HepG2 (cell line): ENCODE data around the gene HLA-F. TPM values are rescaled to one million over a fixed set of nuclear protein-coding genes. Genes with fewer than 3 reads are reported as not detected.
A peak's percentile ranks its signal among the peaks of the same experiment; 100 is the strongest.

ENCODE experiments used
- ATAC-seq: fragments of 200-7000 bp; cut with Tn5 transposase; 3 replicates; pipeline ENCODE4 v1.9.1; 2020; ENCODE audit warnings: mild to moderate bottlenecking, moderate library complexity
- BruUV-seq: library from RNA; stranded (reverse); fragments of 400-500 nt; replicated peaks from 2 replicates; lab custom pipeline; 2021; lab: Mats Ljungman, UMichigan
- CTCF ChIA-PET: fragments of 300-600 bp; formaldehyde crosslinking; extraction: SDS; loops from one replicate; lab custom pipeline; 2021; ENCODE audit warnings: low total read pairs, inconsistent platforms, low intra/inter-chr PET ratio; lab: Yijun Ruan, JAX
- POLR2A ChIA-PET: fragments of 350-600 bp; sonication (Branson Sonifier 250); formaldehyde crosslinking; loops from one replicate; lab custom pipeline; 2020; ENCODE audit warnings: antibody characterized with exemption, inconsistent platforms; lab: Yijun Ruan, JAX
- DNase-seq: peaks from one replicate; pipeline ENCODE4 v3.0.0-alpha.2; 2015; ENCODE audit warnings: low spot score
- FAIRE-seq: peaks from 3 replicates; lab custom pipeline; 2011; peaks lifted over from hg19 to GRCh38; lab: Jason Lieb, UNC
- H2AFZ ChIP-seq: one replicate; pipeline ENCODE4 v1.6.1; 2011; ENCODE audit warnings: low read length, inconsistent platforms
- H3K27ac ChIP-seq: fragments of 300-600 bp; 3 replicates; pipeline ENCODE4 v1.8.0; 2011; ENCODE audit warnings: mixed run types, mild to moderate bottlenecking, mixed read lengths, low read length, inconsistent platforms; ENCODE audit not compliant: insufficient read depth; ENCODE audit errors: extremely low read length
- H3K27me3 ChIP-seq, 2 experiments: fragments of 200-600 bp in 1 of 2; 2 replicates in 1 of 2; 3 replicates in 1 of 2; pipeline versions ENCODE4 v1.6.0 to v1.8.0; 2011; ENCODE audit warnings: low read length in 2 of 2, mild to moderate bottlenecking in 2 of 2, moderate library complexity in 2 of 2, inconsistent platforms in 1 of 2; ENCODE audit not compliant: insufficient read depth in 2 of 2, control insufficient read depth in 1 of 2
- H3K36me3 ChIP-seq, 2 experiments: fragments of 200-600 bp in 1 of 2; replicated peaks in 1 of 2; 2 replicates in 1 of 2; 3 replicates in 1 of 2; pipeline versions ENCODE4 v1.5.1 to v1.8.0; 2011; ENCODE audit warnings: low read length in 2 of 2, inconsistent platforms in 1 of 2; ENCODE audit not compliant: insufficient read depth in 2 of 2, control insufficient read depth in 1 of 2
- H3K4me1 ChIP-seq: 2 replicates; pipeline ENCODE4 v1.5.1; 2012; ENCODE audit warnings: low read length, inconsistent platforms; ENCODE audit not compliant: insufficient read depth
- H3K4me2 ChIP-seq: 2 replicates; pipeline ENCODE4 v1.6.0; 2011; ENCODE audit warnings: low read depth, low read length, inconsistent platforms
- H3K4me3 ChIP-seq, 3 experiments: fragments of 200-600 bp in 1 of 3; sonication (generic), shearing (Covaris generic) in 1 of 3; replicated peaks in 1 of 3; 2 replicates each; pipeline ENCODE4 v1.5.1; 2011 to 2016; ENCODE audit warnings: low read length in 3 of 3, inconsistent platforms in 2 of 3, low read depth in 2 of 3, mild to moderate bottlenecking in 2 of 3, control low read depth in 1 of 3, mixed read lengths in 1 of 3; ENCODE audit not compliant: insufficient read depth in 1 of 3
- H3K79me2 ChIP-seq: one replicate; pipeline ENCODE4 v1.6.1; 2011; ENCODE audit warnings: low read length, inconsistent platforms; ENCODE audit not compliant: insufficient read depth
- H3K9ac ChIP-seq: 2 replicates; pipeline ENCODE4 v1.6.0; 2011; ENCODE audit warnings: mild to moderate bottlenecking, low read depth, low read length, inconsistent platforms; ENCODE audit not compliant: insufficient read depth
- H3K9me3 ChIP-seq: 2 replicates; pipeline ENCODE4 v1.5.1; 2012; ENCODE audit warnings: mild to moderate bottlenecking, low read length
- H4K20me1 ChIP-seq: 2 replicates; pipeline ENCODE4 v1.6.0; 2011; ENCODE audit warnings: inconsistent platforms, mild to moderate bottlenecking, low read length, moderate library complexity; ENCODE audit not compliant: insufficient read depth
- CTCF ChIP-seq: sonication (generic); formaldehyde crosslinking; IDR thresholded peaks from 2 replicates; pipeline ENCODE4 v1.5.0; 2020; ENCODE audit warnings: mild to moderate bottlenecking, missing genetic modification reagents, moderate library complexity
- ETV6 ChIP-seq: sonication (generic); formaldehyde crosslinking; conservative IDR thresholded peaks from 2 replicates; pipeline ENCODE4 v1.4.0; 2020; ENCODE audit warnings: missing genetic modification reagents
- FOXP1 ChIP-seq, 2 experiments: fragments of 450-650 bp in 1 of 2; IDR thresholded peaks; 2 replicates each; pipeline ENCODE4 v1.6.1; 2017 to 2018; ENCODE audit warnings: antibody characterized with exemption in 1 of 2
- IRF1 ChIP-seq: sonication (generic); formaldehyde crosslinking; IDR thresholded peaks from 2 replicates; pipeline ENCODE4 v1.4.0; 2020; ENCODE audit warnings: low read depth, mild to moderate bottlenecking, missing genetic modification reagents
- STAG1 ChIP-seq: sonication (generic); formaldehyde crosslinking; IDR thresholded peaks from 2 replicates; pipeline ENCODE4 v1.4.0; 2020; ENCODE audit warnings: missing genetic modification reagents
- STAT6 ChIP-seq: sonication (generic); formaldehyde crosslinking; IDR thresholded peaks from 2 replicates; pipeline ENCODE4 v1.4.0; 2020; ENCODE audit warnings: missing genetic modification reagents, mild to moderate bottlenecking, borderline replicate concordance
- ZNF629 ChIP-seq: sonication (generic); formaldehyde crosslinking; conservative IDR thresholded peaks from 2 replicates; pipeline ENCODE4 v1.5.0; 2020; ENCODE audit warnings: missing genetic modification reagents
- WGBS: methylation state at CpG from one replicate; pipeline ENCODE4 v1.1.6; 2017; ENCODE audit warnings: low lambda C conversion rate; 5-methylcytosine and 5-hydroxymethylcytosine counted together
- in situ Hi-C: cut with HindIII; loops from 2 replicates; pipeline ENCODE4 v1.10.0; 2017; ENCODE audit warnings: low pct_unique_long_range_greater_than_20kb; ENCODE audit not compliant: extremely low pct_ligation_motif_present
- intact Hi-C: fragments of 100-400 bp; cut with micrococcal nuclease; formaldehyde crosslinking; loops from one replicate; pipeline ENCODE4 v1.10.0; 2022; ENCODE audit not compliant: unreplicated experiment
- polyA plus RNA-seq, 8 experiments: library from polyadenylated mRNA; depleted of rRNA in 3 of 8; stranded (reverse) in 7 of 8; unstranded in 1 of 8; fragments of >200 nt; fragmentation: Illumina TruSeq in 4 of 8; extraction: Trizol in 4 of 8; gene quantifications; 2 replicates each; pipeline versions ENCODE4 v1.2.1 to v1.2.3, GENCODE V29; 2011 to 2016; ENCODE audit warnings: low read depth in 4 of 8, missing spikeins in 1 of 8, mixed read lengths in 1 of 8; ENCODE audit not compliant: insufficient read depth in 1 of 8
- total RNA-seq, 5 experiments: library from RNA; depleted of rRNA; stranded (reverse); fragments of >200 nt; fragmentation: Illumina TruSeq; extraction: Trizol; gene quantifications; 2 replicates each; pipeline ENCODE4 v1.2.3, GENCODE V29; 2016; ENCODE audit warnings: low read depth in 1 of 5

Gene HLA-F
- total and polyA plus RNA-seq, 2 of the 13 experiments (the other 11 are each of a cell fraction or from before 2014, with no cell fraction given): 6.0 to 6.1 TPM

GRCh38 chr6:29681811-29682210 is 41.4 kb upstream of the HLA-F start (continued):
- TF ChIP-seq ZNF629 (CRISPR knock-in tag) (no peak), IRF1 (CRISPR knock-in tag) (no peak), ETV6 (CRISPR knock-in tag) (no peak), STAT6 (CRISPR knock-in tag) (no peak)

- peak; percentile 52; the same call in 2 of the 3 replicates for ATAC-seq
- Histone ChIP-seq H3K27me3 (no peaks in the 10 kb centered on the region; a peak in 2 of 5 replicates), H4K20me1 (no peaks in the 10 kb centered on the region), H3K79me2 (no peaks in the 10 kb centered on the region), H3K4me2 (no peak overlapping the region)
- POLR2A ChIA-PET: no interaction called here
- TF ChIP-seq STAG1 (CRISPR knock-in tag) (peak; percentile 31), FOXP1 (IDR thresholded peaks at IDR 0.05) (no peak), FOXP1 (CRISPR knock-in tag; IDR thresholded peaks at IDR 0.05) (no peak), CTCF (CRISPR knock-in tag) (peak; percentile 46)
- TF ChIP-seq, all 625 proteins: peak for 2
- Histone ChIP-seq H2AFZ (no peak overlapping the region), H3K4me1 (no peaks in the 10 kb centered on the region), H3K27ac (no peak overlapping the region), H3K9ac (no peak overlapping the region), H3K4me3 (no peak overlapping the region), H3K9me3 (no peaks in the 10 kb centered on the region), H3K36me3 (no peaks in the 10 kb centered on the region)
- DNase-seq (no peak), FAIRE-seq (no peak)
- in situ Hi-C loops (no loop called here), intact Hi-C loops (loop anchor here (5.0 kb wide), 1 partner anchor 34 kb away; no protein-coding TSS in a partner anchor)
- CTCF ChIA-PET: no interaction called here
- no TSS peak for BruUV-seq
- WGBS: 40% methylated on average over 12 of the region's 15 CpGs
These were observed 37.4 kb upstream of the HLA-F start for GRCh38 chr6:29685718-29686326.
